Suppressor macrophage treated with lipopolysaccharide for 4 hours (primary cell): ENCODE data around the gene SMAD1.
A peak's percentile ranks its signal among the peaks of the same experiment; 100 is the strongest.

Experiments
- DNase-seq: peaks from one replicate; pipeline ENCODE4 v3.0.0-alpha.2; 2020

Gene SMAD1

DNA sequence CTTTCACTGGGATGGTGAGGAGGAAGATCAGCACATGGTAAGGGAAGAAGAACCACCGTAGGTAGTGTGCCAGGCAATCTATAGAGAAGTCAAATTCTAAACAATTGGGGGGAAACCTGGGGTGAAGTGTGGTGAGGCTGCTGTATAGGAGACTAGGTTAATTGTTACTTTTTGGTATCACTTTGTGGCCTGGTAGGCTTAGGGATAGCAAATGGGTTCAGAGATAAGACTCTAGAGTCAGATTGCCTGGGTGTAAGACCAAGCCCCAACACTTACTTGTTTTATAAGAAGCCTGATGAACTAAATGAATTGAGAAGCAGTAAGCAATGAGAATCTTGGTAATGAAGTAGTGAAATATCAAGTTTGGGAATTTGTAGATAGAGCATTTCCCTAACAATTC is 8.7 kb downstream of the SMAD1 start:
- no peak for DNase-seq

DNA sequence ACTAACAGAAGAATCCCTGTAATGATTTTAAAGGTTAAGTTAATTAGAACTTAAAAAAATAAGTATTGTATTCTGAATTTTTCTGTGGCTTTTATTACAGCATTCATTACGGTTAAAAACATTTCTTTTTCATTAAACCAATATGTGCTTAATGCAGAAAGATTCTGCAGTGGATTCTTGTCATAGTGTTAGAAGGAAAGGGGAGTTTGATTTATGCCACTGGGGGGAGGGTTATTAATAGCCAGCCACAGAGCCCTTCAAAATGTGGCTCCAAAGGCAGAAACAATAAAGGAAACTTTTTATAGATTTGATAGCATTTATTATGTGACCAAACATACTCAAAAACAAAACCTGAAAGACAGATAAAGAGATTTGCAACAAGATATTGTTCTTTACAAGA is 9.1 kb downstream of the SMAD1 start:
- no peak for DNase-seq

DNA sequence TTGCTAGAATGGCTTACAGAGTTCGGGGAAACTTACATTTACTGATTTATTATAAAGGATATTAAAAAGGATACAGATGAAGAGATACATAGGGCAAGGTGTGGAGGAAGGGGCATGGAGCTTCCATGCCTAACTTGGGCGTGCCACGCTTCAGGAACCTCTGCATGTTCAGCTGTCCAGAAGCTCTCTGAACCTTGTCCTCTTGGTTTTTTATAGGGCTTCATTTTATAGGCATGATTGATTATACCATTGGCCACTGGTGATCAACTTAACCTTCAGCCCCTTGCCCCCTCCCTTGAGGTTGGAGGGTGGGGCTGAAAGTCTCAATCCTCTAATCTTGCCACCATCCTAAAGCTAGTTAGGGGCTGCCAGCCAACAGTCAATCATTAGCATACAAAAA is 10.7 kb downstream of the SMAD1 start:
- no peak for DNase-seq

DNA sequence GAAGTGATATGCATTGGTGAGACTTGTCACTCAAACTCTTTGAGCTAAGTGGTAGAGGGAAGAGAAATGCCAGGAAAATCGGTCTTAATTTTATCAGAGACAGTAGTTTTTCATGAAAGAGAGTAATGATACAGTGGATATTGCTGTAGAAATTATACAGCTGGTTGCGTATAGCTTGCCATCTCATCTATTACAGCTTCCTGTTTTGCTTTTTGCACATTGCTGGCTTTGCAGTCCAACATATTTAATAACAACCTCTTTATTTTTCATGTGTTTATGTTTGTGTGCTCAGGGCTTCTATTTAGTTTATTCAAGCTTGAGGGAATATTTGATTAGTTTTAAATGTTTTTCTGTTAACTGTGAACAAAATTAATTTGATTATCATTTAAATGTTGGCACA is 11.5 kb downstream of the SMAD1 start:
- peak; percentile 7 for DNase-seq

DNA sequence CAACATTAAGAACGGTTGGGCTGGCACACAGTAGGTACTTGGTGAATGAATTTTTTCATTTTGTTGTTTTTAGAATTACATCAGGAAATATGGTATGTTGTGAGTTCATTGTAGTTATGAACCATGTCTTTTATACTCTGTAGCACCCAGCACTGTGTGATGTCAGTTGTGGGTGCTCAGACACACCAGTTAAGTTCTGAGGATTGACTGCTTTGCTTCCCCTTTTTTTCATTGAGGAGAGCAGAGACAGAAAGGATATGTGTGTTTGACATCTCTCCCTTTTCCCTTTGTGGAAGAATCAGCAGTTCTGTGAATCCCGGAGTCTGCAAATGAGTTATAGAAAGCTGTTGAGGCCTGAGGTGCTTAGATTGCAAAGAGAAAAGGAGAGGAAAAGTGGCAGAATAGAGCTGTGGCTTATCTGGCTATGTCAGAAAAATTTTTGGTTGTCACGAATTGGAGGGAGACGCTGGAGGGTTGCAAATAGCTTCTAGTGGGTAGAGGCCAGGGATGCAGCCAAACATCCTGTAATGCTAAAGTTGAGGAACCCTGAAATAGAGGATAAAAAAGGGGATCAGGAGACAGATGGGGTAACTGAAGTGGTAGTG is 13.1 kb downstream of the SMAD1 start:
- DNase-seq = peak; percentile 34

DNA sequence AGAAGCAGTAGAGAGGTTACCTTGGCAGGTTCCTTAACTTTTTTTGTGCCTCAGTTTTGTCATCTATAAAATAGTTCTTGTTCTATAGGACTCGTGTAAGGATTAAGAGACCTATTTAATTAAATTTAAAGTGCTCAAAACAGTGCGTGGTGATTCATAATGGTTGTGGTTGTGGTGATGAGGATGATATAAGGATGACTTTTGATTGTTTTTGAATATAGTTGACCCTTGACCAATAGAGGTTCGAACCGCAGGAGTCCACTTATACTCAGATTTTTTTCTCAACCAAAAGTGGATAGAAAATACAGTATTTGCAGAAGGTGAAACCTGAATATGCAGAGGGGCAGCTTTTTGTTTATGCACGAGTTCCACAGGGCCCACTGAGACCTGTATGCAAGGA is 14.6 kb downstream of the SMAD1 start:
- DNase-seq = no peak

DNA sequence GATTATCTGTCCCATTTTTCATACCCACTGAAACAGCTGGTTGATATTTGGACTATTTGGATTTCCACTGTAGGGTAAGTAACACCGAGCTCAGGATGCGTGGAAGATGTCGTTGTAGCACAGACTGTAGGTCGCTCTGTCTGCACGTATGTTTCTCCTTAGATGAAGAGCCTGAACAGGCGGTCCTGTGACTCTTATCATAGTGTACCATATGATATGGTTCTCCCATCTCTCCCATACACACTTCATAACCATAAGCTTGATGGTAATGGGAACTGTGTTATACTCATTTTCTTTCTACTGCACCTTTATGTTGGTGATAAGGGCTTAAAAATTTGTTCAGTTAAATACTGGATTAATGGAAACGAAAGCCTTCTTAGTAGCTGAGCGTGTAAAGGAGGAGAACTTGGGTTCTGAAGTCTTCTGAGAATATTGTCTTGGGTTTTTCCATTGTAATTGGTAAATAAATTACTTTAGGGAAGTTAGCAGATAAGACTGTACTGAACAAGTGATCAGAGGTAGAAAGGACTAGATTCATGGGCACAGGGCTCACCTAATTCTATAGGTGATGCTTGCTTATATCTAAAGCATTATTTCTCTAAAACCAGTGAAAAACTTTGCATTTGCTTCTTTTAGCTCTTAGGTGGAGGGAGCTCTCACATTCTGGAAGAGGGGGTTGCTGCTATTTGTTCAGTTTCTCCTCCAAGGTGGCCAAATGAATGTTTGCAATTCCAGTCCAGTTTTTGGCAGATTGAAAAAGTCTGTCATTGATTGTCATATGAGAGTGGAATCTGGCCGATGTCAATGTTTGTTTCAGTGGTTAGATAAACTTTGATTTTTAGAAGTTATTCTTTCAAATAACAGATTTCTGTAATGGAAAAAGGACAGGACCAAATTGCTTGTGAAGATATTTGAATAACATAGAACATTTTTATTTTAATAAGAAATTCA is 15.8 kb downstream of the SMAD1 start:
- DNase-seq = no peak

DNA sequence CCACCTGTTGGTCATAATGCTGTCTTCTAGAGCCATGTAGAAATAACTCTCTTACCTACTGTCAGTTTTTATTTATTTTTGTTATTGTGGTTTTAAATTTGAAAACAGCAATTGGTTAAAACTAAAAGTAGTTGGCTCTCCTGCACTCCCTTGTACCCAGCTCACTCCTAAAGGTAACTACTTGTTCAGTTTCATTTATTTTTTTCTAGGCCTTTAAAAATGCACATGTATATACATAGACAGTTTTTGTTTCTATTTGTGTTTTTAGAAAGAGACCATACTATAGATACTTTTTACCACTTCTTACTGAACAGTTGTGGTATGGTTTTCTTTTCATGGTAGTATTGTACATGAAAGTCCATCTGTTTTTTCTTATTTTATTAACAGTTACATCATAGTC is 16.8 kb downstream of the SMAD1 start:
- no peak for DNase-seq

DNA sequence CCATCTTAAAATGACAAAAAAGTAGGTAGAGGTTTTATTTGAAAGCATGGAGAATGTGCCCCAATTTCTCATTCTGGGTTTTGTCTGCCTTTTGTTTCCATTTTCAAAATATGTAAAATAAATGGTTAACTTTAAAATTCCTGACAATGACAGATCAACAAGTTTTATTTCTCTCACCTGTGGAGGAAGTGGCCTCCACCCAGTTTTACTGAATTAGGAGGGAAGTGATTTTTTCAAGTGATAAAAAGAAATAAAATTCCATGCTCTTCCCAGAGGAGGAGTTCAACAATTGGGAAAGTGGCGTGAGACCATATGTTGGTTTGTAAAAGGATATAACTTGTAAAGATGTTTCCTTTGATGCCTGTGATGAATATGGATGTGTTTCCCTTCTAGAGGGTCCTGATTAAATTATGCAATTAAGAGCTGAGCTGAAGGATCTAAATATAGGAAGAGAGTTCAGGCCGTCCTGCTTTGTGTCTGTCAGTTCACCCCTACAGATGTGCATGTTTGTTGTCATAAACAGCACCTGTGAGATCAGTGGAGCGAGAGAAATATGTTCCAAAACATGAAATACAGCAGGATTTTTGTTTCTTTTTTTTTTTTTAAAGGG is 19.5 kb downstream of the SMAD1 start:
- DNase-seq = no peak

DNA sequence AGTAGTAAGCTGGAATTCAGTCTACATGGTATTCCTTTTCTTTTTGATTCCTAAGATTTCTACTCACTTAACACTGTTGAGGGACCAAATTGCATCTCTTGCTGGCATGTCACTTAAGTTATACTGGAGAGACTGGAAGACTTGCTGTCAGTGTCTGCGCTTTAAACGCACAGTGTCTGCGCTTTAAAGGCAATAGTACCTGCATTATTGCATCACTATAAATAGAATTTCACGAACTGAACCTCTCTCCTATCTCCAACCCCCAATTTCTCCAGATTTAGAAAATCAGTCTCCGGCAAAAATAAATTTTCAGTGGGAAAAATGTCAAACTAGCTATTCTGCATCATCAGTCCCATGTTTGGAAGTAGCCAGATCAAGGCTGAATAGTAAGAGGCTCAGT is 21.2 kb downstream of the SMAD1 start:
- no peak for DNase-seq

DNA sequence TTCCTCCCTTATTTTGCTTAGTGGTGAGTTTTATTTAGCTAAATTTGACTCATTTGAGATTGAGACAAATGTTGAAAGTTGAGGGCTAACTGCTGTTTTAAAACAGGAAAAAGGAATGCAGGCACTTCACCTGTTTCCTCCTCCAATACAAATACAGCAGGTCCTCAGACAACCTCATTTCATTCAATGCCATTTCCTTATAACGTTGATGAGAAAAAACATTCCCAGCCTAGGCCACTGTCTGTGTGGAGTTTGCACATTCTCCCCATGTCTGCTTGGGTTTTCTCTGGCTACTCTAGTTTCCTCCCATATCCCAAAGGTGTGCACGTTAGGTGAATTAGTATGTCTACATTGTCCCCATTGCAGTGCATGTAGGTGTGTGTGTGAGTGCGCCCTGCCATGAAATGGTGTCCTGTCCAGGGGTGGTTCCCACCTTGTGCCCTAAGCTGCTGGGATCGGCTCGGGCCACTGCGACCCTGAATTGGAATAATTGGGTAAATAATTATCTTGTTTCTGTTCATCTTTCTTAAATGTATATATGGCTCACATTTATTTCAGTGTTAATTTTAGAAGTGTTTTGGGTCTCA is 21.9 kb downstream of the SMAD1 start:
- DNase-seq = no peak

DNA sequence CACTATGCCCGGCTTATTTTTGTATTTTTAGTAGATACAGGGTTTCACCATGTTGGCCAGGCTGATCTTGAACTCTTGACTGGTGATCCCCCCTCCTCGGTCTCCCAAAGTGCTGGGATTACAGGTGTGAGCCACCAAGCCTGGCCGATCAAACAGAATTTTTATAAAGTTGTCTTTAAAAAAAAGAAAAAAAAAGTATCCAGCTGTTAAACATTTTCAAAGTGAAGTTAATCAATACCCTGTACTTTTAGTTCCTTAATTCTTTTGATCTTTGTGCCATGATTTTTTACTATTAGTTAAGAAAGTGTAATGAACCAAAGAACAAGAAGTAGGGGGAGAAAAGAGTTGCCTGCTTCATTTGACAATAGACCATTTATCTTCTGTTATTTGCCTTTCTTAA is 24.3 kb downstream of the SMAD1 start:
- DNase-seq = no peak

DNA sequence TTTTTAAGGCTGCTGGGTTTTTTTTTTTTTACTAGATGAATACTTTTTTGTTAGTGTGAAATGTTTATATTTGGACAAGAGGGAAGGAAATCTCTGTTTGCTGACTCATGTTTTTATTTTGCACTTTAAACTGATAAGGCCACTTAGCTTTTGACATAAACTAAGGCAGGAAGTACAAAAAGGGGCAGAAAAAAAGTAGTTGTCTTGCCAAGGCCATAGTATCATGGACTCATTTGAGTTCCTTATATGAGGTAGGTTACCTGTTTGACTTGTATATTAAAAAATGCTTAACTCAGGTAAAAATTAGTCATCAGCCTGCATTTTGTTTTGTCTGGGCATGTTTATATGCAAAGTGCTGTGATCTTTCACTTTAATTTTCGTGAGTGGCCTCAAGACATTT is 26.0 kb downstream of the SMAD1 start:
- no peak for DNase-seq

DNA sequence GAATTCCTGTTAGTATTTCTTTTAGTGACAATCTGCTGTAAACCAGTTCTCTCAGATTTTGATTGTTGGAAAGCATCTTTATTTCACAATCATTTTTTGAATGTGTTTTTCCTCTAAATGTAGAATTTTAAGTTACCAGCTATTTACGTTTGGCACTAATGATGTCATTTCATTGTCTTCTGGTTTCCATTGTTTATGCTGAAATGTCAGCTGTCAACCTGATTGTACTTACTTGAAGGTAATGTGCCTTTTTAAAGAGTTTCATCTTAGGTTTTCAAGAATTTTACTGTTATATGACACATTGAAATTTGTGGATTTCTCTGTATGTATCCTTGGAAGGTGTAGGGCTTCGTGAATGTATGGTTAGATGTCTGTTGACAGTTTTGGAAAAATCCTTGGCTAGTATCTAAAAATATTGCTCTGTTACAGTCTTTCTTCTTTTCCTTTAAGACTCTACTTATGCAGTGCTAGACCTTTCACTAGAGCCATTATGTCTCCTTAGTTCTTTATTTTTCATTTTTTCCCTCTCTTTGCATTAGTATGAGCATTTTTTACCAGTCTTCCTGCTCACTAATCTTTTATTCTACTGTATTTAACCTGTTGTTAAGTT is 30.4 kb downstream of the SMAD1 start:
- peak; percentile 9 for DNase-seq

DNA sequence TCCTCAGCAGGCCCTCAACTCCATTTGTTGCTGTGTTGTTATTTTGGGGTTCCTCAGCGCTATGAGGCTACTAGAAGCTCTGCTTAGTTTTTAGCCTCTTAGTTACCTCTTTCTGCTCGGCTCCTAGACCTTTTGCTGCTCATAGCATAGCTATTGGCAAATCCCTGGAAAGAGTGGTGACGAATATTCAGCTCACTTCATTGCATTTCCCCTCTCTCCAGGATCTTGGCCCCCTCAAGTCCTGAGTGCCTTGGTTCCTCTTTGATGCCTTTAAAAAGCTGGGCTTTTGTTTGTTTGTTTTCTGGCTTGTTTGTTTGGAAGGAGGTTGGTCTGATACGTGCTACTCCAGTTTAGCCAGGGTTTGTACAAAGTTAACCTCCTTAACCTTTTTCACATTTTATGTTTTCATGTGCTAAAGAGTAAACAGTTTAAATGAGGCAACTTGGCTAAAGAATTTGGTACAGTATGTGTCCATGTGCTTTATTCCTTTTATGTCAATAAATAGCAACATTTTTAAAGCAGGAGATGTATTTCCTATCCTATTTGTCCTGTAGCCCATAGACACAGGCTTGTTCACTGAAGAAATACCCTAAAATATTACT is 31.5 kb downstream of the SMAD1 start:
- DNase-seq = no peak

DNA sequence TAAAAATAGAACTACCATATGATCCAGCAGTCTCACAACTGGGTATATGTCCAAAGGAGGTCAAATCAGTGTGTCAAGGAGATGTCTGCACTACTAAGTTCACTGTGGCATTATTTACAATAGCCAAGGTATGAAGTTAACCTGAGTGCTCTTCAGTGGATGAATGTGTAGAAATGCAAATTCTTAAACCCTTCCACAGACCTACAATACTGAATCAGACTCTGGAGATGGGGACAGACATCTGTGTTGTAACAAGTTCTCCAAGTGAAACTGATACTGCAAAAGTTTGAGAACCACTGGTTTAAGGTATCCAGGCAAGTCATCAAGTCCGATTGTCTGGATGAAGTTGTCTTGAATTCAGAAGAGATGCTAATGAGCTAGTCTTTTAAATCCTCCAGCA is 38.5 kb downstream of the SMAD1 start:
- DNase-seq = no peak

DNA sequence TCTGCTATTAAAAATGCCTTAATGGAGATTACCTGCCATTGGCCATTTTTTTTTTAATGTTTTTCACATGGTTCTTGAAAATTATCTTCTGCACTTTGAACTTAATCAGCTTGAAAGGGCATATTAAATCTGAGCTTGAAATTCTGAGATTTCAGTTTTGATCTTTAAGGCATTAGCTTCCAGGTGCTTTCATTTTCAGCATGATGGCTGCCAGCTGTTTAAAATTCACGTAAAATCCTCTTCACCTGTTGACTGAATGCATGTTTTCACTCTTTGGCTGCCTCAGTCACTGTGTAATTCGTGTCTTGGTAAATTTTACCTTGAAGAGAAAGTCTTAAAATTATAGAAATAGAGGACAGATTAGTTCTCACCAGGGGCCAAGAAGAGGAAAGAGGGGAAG is 39.6 kb downstream of the SMAD1 start:
- DNase-seq = no peak

DNA sequence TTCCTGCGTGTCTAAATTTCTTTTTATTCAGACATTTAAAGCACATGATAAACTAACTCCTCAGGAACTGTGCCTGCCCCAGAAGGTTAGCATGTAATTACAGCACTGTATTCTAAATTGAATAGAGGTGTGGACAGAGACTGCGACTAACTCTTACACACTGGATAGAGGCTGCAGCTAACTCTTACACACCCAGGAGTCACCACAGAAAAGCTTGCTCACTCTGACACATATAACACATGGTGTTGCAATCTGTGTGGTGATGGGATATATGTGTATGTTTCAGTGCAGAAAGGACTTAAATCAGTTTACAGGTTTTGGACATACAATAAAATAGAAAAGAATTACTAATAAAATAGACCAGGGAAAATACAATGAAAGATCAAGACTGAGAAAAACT is 41.5 kb downstream of the SMAD1 start:
- DNase-seq = no peak

DNA sequence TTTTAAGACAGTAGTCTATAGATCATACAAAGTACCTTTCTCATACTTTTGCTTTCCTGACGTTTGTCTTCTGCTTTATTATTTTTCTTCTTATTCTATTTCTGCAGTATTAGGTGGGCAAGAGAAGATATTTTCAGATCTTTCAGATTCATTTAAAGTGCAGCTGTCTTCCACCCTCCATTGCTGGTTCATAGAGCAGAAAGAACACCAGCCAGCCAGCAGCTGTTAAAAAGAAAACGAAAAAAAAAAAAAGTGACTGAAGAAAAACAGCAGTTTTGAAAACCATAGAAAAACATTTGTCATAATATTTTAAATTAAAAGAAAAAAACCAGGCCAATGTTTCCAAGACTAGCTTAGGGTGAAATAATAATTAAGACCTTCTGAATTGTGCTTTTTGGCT is 42.9 kb downstream of the SMAD1 start:
- DNase-seq = no peak

DNA sequence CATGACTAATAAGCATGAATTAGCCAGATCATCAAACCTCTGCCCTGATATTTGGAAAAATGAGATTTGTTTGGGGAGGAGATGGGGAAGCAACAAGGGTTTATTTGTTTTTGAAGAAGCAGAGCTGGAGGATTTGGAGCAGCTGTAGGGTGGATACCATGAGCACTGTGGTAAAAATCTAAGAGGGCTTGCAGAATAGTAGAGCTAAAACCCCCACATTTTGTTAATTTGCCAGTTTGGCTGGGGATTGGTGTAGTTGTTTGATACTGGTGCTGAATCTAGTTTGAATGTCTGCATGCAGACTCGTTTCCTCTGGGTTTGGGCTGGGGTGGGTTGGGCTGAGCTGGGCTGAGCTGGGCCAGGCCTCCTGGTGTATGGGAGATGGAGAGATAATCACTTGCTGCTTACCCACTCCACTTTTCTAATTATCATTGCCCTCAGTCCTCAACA is 43.7 kb downstream of the SMAD1 start:
- DNase-seq = no peak

DNA sequence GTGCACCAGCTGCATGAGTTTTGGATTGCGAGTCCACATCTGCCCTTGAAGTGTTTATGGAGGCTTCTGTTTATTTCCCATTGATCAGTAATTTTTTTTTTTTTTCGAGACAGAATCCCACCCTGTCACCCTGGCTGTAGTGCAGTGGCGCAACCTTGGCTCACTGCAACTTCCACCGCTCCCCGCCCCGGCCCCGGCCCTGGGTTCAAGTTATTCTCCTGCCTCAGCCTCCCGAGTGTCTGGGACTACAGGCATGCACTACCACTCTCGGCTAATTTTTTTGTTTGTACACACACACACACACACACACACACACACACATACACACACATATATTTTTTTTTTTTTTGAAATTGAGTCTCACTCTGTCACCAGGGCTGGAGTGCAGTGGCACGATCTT is 46.1 kb downstream of the SMAD1 start:
- DNase-seq = no peak

DNA sequence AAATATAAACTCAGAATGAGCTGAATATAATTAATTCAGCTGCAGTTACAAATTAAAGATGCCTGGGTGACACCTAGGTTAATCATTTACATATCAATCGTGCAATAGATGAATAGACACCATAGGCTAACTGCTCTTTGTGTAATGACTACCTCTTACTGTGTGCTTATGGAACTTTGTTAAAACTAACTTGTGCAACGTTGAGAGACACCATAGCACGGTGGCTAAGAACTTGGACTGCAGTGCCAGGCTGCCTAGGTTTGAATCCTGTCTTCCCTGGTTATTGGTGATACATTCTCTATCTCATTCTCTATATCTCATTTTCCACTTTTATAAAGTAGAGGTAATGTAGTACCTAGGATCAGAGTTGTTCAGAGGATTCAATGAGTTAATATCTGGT is 46.9 kb downstream of the SMAD1 start:
- no peak for DNase-seq

DNA sequence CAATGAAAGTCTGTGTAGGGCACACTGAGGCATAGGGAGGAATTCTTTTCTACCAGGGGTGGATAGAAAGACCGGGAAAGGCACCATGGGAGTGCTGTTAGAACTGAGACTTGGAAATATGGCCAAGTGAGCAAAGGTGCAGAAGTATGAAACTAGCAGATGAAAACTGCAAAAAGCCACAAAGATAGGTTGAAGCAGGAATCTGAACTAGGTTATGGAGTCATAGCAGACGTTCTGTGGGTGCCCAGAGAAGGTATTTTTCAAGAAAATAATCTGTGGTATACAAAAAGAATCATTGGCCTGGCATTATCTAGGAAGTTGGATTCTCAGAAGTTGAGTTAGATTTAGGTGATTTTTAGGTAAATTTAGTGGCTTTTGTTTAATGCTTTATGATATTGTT is 48.5 kb downstream of the SMAD1 start:
- DNase-seq = no peak
